ENCODE results near the gene SLC16A3.

The SLC16A3 gene

DNA sequence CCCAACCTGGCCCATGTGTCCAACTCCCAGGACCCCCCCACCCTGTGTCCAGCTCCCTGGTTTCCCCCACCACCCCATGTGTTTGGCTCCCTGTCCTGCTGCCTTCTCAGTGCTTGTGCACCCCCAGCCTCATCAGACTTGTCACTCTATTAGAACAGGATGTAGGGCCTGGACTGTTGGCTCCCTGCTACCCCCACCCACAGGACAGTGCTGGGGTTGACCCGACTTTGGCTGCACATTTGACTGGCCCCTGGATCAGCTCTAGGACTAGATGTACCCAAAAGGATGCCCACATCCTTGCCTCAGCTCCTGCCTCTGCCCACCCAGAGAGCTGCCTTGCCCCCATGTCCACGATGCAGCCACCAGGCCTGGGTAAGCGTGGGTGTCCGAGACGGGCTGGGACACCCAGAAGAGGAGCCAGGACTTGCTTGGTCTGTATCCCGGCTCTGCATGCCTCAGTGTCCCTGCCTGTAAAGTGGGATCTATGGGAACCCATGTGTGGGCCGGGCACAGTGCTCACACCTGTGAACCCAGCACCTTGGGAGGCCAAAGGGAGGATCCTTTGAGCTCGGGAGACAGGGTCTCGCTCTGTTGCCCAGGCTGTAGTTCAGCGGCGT lies 14.7 kb upstream of the SLC16A3 start:
- no peaks in the 10 kb centered on the region for H3K9me3 ChIP-seq
- no peak overlapping the region; the same call in 1 of the 2 replicates for H3K4me3 ChIP-seq
- no peaks in the 10 kb centered on the region; the same call in 1 of the 2 replicates for H3K36me3 ChIP-seq (replicated peaks)
- DNase-seq (ENCODE audit: low spot score in 2 of 2) = no peak
- in situ Hi-C loops (cut with MboI; ENCODE audit: low sequenced_read_pairs) = no loop called here
- H3K4me1 ChIP-seq = no peaks in the 10 kb centered on the region
- H3K27me3 ChIP-seq (ENCODE audit: low read depth) = no peaks in the 10 kb centered on the region

DNA sequence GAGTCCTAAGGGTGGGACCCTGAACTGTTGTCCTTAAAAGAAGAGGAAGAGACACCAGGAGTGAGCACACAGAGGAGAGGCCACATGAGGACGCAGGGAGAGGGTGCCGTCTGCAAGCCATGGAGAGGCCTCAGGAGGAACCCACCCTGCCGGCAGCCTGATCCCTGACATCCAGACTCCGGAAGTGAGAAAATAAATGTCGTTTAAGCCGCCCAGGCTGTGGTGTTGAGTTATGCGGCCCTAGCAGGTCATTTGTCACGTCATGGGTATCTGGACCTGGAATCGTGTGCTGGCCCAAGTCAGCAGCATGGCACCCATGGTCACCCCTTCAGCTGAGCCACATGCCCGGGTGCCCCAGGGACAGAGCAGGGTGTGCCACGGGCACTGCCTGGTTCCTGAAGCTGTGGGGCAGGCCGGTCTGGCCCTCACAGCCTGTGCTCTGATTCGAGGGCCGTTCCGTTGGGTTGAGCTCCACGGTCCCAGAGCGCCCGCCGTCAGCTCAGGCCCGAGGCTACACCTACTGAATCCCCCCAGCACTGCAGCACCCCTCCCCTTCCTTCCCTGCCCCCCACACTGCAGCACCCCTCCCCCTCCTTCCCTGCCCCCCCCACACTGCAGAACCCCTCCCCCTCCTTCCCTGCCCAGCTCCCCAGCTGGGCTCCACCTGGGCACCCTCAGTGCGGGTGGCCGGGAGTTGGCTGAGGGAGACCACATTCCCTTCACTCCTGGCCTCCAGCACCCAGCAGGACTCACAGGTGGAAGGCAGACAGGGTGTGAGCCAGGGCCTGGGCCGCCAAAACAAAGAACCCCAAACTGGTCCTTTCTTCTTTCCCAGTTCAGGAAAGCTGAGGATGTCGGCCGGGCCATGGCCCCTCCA lies 13.5 kb upstream of the SLC16A3 start:
- Histone ChIP-seq H3K36me3 (replicated peaks) (no peaks in the 10 kb centered on the region; the same call in 1 of the 2 replicates), H3K9me3 (no peaks in the 10 kb centered on the region), H3K4me3 (no peak overlapping the region), H3K27me3 (ENCODE audit: low read depth) (no peaks in the 10 kb centered on the region), H3K4me1 (no peaks in the 10 kb centered on the region)
- in situ Hi-C loops (cut with MboI; ENCODE audit: low sequenced_read_pairs) = no loop called here
- peak in 1 of 2 experiments; percentile 50 for DNase-seq (ENCODE audit: low spot score in 2 of 2)

DNA sequence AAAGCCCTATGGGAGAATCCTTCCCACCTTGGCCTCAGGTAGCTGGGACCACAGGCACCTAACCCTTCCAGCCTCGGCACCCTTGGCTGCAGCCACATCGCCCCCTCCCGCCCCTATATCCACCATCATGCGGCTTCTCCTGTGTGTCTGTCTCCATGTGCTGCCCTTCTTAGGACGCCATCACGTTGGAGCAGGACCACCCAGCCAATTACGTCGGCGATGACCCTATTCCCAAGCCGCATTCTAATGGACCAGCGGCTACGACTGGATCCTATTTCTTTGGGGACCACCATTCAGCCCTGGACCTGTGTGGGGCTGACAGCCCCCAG lies 12.9 kb upstream of the SLC16A3 start:
- Histone ChIP-seq H3K4me3 (no peak overlapping the region), H3K27me3 (ENCODE audit: low read depth) (no peaks in the 10 kb centered on the region), H3K9me3 (no peaks in the 10 kb centered on the region), H3K4me1 (no peaks in the 10 kb centered on the region), H3K36me3 (replicated peaks) (no peaks in the 10 kb centered on the region; the same call in 1 of the 2 replicates)
- in situ Hi-C loops (cut with MboI; ENCODE audit: low sequenced_read_pairs) = no loop called here
- no peak for DNase-seq (ENCODE audit: low spot score in 2 of 2)

DNA sequence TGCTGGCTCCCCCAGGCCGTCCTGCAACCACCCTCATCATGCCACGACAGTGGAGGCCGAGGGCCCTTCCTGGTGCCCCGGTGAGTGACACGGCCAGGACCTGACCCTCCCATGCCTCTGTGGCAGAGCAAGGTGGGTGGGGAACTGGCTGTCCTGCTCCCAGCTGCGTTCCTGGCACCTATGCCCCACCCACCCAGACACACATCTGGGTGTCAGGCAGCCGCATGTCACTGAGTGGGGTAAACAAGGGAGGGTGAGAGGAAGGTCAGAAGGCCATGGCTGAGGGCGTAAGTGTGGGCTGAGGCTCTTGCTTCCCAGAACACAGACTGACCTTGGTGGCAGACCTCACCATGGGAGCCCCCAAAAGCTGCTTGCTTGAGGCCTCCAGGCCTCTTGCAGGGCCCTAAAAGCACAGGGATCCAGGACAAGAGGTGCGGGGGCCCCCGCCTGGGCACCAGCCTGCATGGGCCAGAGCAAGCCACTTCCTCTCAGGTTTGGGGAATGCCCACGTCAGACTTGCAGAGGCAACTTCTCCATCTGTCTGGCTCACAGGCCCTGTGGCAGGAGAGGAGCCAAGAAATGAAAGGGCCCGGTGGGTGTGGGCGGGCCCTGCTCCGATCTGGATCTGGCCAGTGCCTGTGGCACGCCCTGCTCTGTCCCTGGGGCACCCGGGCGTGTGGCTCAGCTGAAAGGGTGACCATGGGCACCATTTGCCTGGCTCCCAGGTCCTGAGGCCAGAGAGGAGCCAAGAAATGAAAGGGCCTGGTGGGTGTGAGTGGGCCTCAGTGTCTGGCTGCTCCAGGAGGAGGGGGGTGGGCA lies 12.3 kb upstream of the SLC16A3 start:
- Histone ChIP-seq H3K27me3 (ENCODE audit: low read depth) (no peaks in the 10 kb centered on the region), H3K4me3 (no peak overlapping the region), H3K9me3 (no peaks in the 10 kb centered on the region), H3K4me1 (no peaks in the 10 kb centered on the region), H3K36me3 (replicated peaks) (no peaks in the 10 kb centered on the region; the same call in 1 of the 2 replicates)
- in situ Hi-C loops (cut with MboI; ENCODE audit: low sequenced_read_pairs) = no loop called here
- no peak for DNase-seq (ENCODE audit: low spot score in 2 of 2)

DNA sequence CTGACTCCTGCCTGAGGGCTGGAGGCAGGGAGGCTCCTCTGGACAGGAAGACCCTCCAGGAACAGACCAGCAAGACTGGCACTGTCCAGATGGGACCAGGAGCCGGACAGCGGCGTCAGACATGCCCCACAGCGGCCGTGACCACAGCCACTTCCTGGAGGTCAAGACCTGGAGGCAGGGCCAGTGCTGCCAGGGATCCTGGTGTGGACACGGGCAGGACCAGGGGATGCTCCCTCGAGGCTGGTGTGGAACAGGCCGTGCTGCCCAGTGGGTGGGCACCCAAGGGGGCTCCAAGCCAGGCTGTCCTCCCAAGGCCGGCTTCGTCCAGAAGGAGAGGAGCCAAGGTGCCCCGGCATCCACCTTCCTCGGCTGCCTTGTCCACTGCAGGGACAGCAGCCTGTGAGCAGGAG lies 11.7 kb upstream of the SLC16A3 start:
- in situ Hi-C loops (cut with MboI; ENCODE audit: low sequenced_read_pairs) = no loop called here
- no peak for DNase-seq (ENCODE audit: low spot score in 2 of 2)
- H3K27me3 ChIP-seq (ENCODE audit: low read depth) = no peaks in the 10 kb centered on the region
- no peaks in the 10 kb centered on the region; the same call in 1 of the 2 replicates for H3K36me3 ChIP-seq (replicated peaks)
- H3K4me1 ChIP-seq = no peaks in the 10 kb centered on the region
- H3K9me3 ChIP-seq = no peaks in the 10 kb centered on the region
- no peak overlapping the region for H3K4me3 ChIP-seq

GRCh38 chr17:82217530-82218204 lies 11.2 kb upstream of the SLC16A3 start:
- H3K27me3 ChIP-seq (ENCODE audit: low read depth) = no peaks in the 10 kb centered on the region
- no peaks in the 10 kb centered on the region; the same call in 1 of the 2 replicates for H3K36me3 ChIP-seq (replicated peaks)
- no peaks in the 10 kb centered on the region for H3K4me1 ChIP-seq
- H3K4me3 ChIP-seq = no peak overlapping the region
- DNase-seq (ENCODE audit: low spot score in 2 of 2) = no peak
- in situ Hi-C loops (cut with MboI; ENCODE audit: low sequenced_read_pairs) = no loop called here
- no peaks in the 10 kb centered on the region for H3K9me3 ChIP-seq

GRCh38 chr17:82218349-82219075 lies 10.3 kb upstream of the SLC16A3 start:
- Histone ChIP-seq H3K9me3 (no peaks in the 10 kb centered on the region), H3K4me1 (no peaks in the 10 kb centered on the region), H3K4me3 (no peak overlapping the region), H3K36me3 (replicated peaks) (no peaks in the 10 kb centered on the region), H3K27me3 (ENCODE audit: low read depth) (no peaks in the 10 kb centered on the region)
- DNase-seq (ENCODE audit: low spot score in 2 of 2) = no peak
- in situ Hi-C loops (cut with MboI; ENCODE audit: low sequenced_read_pairs) = no loop called here

GRCh38 chr17:82219083-82219482 lies 9.8 kb upstream of the SLC16A3 start:
- Histone ChIP-seq H3K9me3 (no peaks in the 10 kb centered on the region), H3K36me3 (replicated peaks) (no peaks in the 10 kb centered on the region), H3K4me1 (no peaks in the 10 kb centered on the region), H3K4me3 (no peak overlapping the region), H3K27me3 (ENCODE audit: low read depth) (no peaks in the 10 kb centered on the region)
- DNase-seq (ENCODE audit: low spot score in 2 of 2) = no peak
- in situ Hi-C loops (cut with MboI; ENCODE audit: low sequenced_read_pairs) = no loop called here

GRCh38 chr17:82219753-82220709 lies 8.8 kb upstream of the SLC16A3 start:
- no peaks in the 10 kb centered on the region for H3K4me1 ChIP-seq
- in situ Hi-C loops (cut with MboI; ENCODE audit: low sequenced_read_pairs) = no loop called here
- H3K4me3 ChIP-seq = no peak overlapping the region
- H3K36me3 ChIP-seq (replicated peaks) = no peaks in the 10 kb centered on the region
- no peak for DNase-seq (ENCODE audit: low spot score in 2 of 2)
- H3K9me3 ChIP-seq = no peaks in the 10 kb centered on the region
- H3K27me3 ChIP-seq (ENCODE audit: low read depth) = no peaks in the 10 kb centered on the region

GRCh38 chr17:82221341-82221902 lies 7.4 kb upstream of the SLC16A3 start:
- in situ Hi-C loops (cut with MboI; ENCODE audit: low sequenced_read_pairs) = no loop called here
- H3K4me1 ChIP-seq = no peaks in the 10 kb centered on the region
- no peaks in the 10 kb centered on the region for H3K9me3 ChIP-seq

DNA sequence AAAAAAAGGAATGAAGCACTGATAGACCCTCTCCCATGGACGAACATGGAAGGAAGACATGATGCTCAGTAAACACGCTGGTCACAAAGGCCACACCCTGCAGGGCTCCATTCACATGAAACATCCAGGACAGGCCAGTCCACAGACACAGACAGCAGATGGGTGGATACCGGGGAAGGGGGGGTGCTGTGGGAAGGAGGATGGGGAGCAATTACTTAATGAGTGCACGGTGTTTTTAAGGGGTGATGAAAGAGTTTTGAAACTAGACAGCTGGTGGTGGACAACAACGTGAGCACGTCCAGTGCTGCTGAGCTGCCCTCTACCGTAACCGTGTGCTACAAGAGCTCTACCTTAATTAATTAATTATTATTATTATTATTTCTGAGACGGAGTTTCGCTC lies 6.0 kb upstream of the SLC16A3 start:
- H3K4me3 ChIP-seq = no peak overlapping the region
- H3K36me3 ChIP-seq (replicated peaks) = no peaks in the 10 kb centered on the region
- H3K27me3 ChIP-seq (ENCODE audit: low read depth) = no peaks in the 10 kb centered on the region
- H3K9me3 ChIP-seq = no peaks in the 10 kb centered on the region
- no peaks in the 10 kb centered on the region for H3K4me1 ChIP-seq
- DNase-seq (ENCODE audit: low spot score in 2 of 2) = no peak
- in situ Hi-C loops (cut with MboI; ENCODE audit: low sequenced_read_pairs) = no loop called here

More at GRCh38 chr17:82221341-82221902, 7.4 kb upstream of the SLC16A3 start:
- Histone ChIP-seq H3K27me3 (ENCODE audit: low read depth) (no peaks in the 10 kb centered on the region), H3K36me3 (replicated peaks) (no peaks in the 10 kb centered on the region), H3K4me3 (no peak overlapping the region)
- no peak for DNase-seq (ENCODE audit: low spot score in 2 of 2)

- H3K27me3 ChIP-seq (ENCODE audit: low read depth) = no peaks in the 10 kb centered on the region
- no peak overlapping the region for H3K4me3 ChIP-seq
- in situ Hi-C loops (cut with MboI; ENCODE audit: low sequenced_read_pairs) = no loop called here
- DNase-seq (ENCODE audit: low spot score in 2 of 2) = no peak
- H3K9me3 ChIP-seq = no peaks in the 10 kb centered on the region
- no peaks in the 10 kb centered on the region; the same call in 1 of the 2 replicates for H3K4me1 ChIP-seq
- no peaks in the 10 kb centered on the region for H3K36me3 ChIP-seq (replicated peaks)
These were observed 5.3 kb upstream of the SLC16A3 start for GRCh38 chr17:82223517-82223916.

All from HAP-1 (cell line).